HepG2 (cell line): Measurements from ENCODE around the gene JPH4. TPM values are rescaled to one million over a fixed set of nuclear protein-coding genes. Genes with fewer than 3 reads are reported as not detected.

Experiments
- BCL3 ChIP-seq: sonication (generic); formaldehyde crosslinking; IDR thresholded peaks from 2 replicates; pipeline ENCODE4 v1.5.1; 2020; ENCODE audit warnings: mild to moderate bottlenecking, missing genetic modification reagents, moderate library complexity
- CBFB ChIP-seq: sonication (generic); formaldehyde crosslinking; IDR thresholded peaks from 2 replicates; pipeline ENCODE4 v1.4.0; 2020; ENCODE audit warnings: missing genetic modification reagents
- DPF2 ChIP-seq: sonication (generic); formaldehyde crosslinking; IDR thresholded peaks from 2 replicates; pipeline ENCODE4 v1.4.0; 2020; ENCODE audit warnings: mild to moderate bottlenecking, low read depth, missing genetic modification reagents, borderline replicate concordance
- FOXC1 ChIP-seq: sonication (generic); formaldehyde crosslinking; IDR thresholded peaks from 2 replicates; pipeline ENCODE4 v1.8.0; 2022; ENCODE audit warnings: mild to moderate bottlenecking, missing genetic modification reagents, borderline replicate concordance
- GATAD1 ChIP-seq: IDR thresholded peaks from 2 replicates; pipeline ENCODE4 v1.6.1; 2016; ENCODE audit warnings: missing genetic modification reagents, missing compliant biosample characterization
- GATAD2A ChIP-seq: IDR thresholded peaks from 2 replicates; pipeline ENCODE4 v1.6.1; 2016
- GLI4 ChIP-seq: sonication (generic); formaldehyde crosslinking; IDR thresholded peaks from 2 replicates; pipeline ENCODE4 v1.5.1; 2020; ENCODE audit warnings: missing genetic modification reagents, mild to moderate bottlenecking, moderate library complexity, borderline replicate concordance
- HNF4G ChIP-seq, 2 experiments: sonication (generic) in 1 of 2; formaldehyde crosslinking in 1 of 2; IDR thresholded peaks; 2 replicates each; pipeline versions ENCODE4 v1.4.0 to v1.6.1; 2011 to 2020; ENCODE audit warnings: borderline replicate concordance in 2 of 2, low read depth in 2 of 2, mild to moderate bottlenecking in 2 of 2, low read length in 1 of 2, missing genetic modification reagents in 1 of 2, moderate library complexity in 1 of 2
- NONO ChIP-seq, 2 experiments: fragments of 450-650 bp in 1 of 2; sonication (generic) in 1 of 2; formaldehyde crosslinking in 1 of 2; IDR thresholded peaks in 1 of 2; conservative IDR thresholded peaks in 1 of 2; 2 replicates each; pipeline versions ENCODE4 v1.6.1 to v1.8.0; 2017 to 2022; ENCODE audit warnings: mild to moderate bottlenecking in 1 of 2, missing genetic modification reagents in 1 of 2, moderate library complexity in 1 of 2
- PHF8 ChIP-seq: sonication (generic); formaldehyde crosslinking; IDR thresholded peaks from 2 replicates; pipeline ENCODE4 v1.5.0; 2020; ENCODE audit warnings: missing genetic modification reagents
- TEAD3 ChIP-seq: optimal IDR thresholded peaks from 2 replicates; pipeline ENCODE3; 2016; ENCODE audit warnings: borderline replicate concordance
- THAP9 ChIP-seq: sonication (generic); formaldehyde crosslinking; IDR thresholded peaks from 2 replicates; pipeline ENCODE4; 2020; ENCODE audit warnings: missing genetic modification reagents, mild to moderate bottlenecking, borderline replicate concordance
- ZNF430 ChIP-seq: sonication (generic); formaldehyde crosslinking; IDR thresholded peaks from 2 replicates; pipeline ENCODE4 v1.9.0; 2021; ENCODE audit warnings: mild to moderate bottlenecking, missing genetic modification reagents
- ZNF431 ChIP-seq: sonication (generic); formaldehyde crosslinking; IDR thresholded peaks from 2 replicates; pipeline ENCODE4 v1.9.0; 2022; ENCODE audit warnings: missing genetic modification reagents, low read depth, mild to moderate bottlenecking, borderline replicate concordance
- ZNF749 ChIP-seq: sonication (generic); formaldehyde crosslinking; IDR thresholded peaks from 2 replicates; pipeline ENCODE4 v1.8.0; 2022; ENCODE audit warnings: mild to moderate bottlenecking, missing genetic modification reagents, moderate library complexity, borderline replicate concordance
- ZNF790 ChIP-seq: sonication (generic); formaldehyde crosslinking; IDR thresholded peaks from 2 replicates; pipeline ENCODE4 v1.8.0; 2022; ENCODE audit warnings: missing genetic modification reagents, mild to moderate bottlenecking, borderline replicate concordance
- polyA plus RNA-seq, 8 experiments: library from polyadenylated mRNA; depleted of rRNA in 3 of 8; stranded (reverse) in 7 of 8; unstranded in 1 of 8; fragments of >200 nt; fragmentation: Illumina TruSeq in 4 of 8; extraction: Trizol in 4 of 8; gene quantifications; 2 replicates each; pipeline versions ENCODE4 v1.2.1 to v1.2.3, GENCODE V29; 2011 to 2016; ENCODE audit warnings: low read depth in 4 of 8, missing spikeins in 1 of 8, mixed read lengths in 1 of 8; ENCODE audit not compliant: insufficient read depth in 1 of 8
- total RNA-seq, 5 experiments: library from RNA; depleted of rRNA; stranded (reverse); fragments of >200 nt; fragmentation: Illumina TruSeq; extraction: Trizol; gene quantifications; 2 replicates each; pipeline ENCODE4 v1.2.3, GENCODE V29; 2016; ENCODE audit warnings: low read depth in 1 of 5
- TF ChIP-seq, protein P1 (sequence below): IDR thresholded peaks from 2 replicates; pipeline ENCODE4 v1.6.1; 2016; ENCODE audit warnings: missing compliant biosample characterization, missing genetic modification reagents, borderline replicate concordance
- TF ChIP-seq, protein P2 (sequence below): sonication (generic); formaldehyde crosslinking; IDR thresholded peaks from 2 replicates; pipeline ENCODE4 v1.4.0; 2020; ENCODE audit warnings: mild to moderate bottlenecking, missing genetic modification reagents, borderline replicate concordance

The JPH4 gene
- total and polyA plus RNA-seq, 2 of the 13 experiments (the other 11 are each of a cell fraction or from before 2014, with no cell fraction given) = 0.08 to 0.22 TPM

- TF ChIP-seq GATAD2A (CRISPR knock-in tag) (peak; percentile 46), ZNF431 (CRISPR knock-in tag) (no peak), FOXC1 (CRISPR knock-in tag) (0 out of 2 replicates have a peak, but pooled peaks have one; percentile 53), ZNF430 (CRISPR knock-in tag) (peak; percentile 5; the same call in 1 of the 2 replicates), DPF2 (CRISPR knock-in tag) (peak; percentile 3; the same call in 1 of the 2 replicates), GLI4 (CRISPR knock-in tag) (0 out of 2 replicates have a peak, but pooled peaks have one; percentile 6), NONO (IDR thresholded peaks at IDR 0.05) (no peak), NONO (CRISPR knock-in tag; conservative IDR thresholded peaks at IDR 0.05) (0 out of 2 replicates have a peak, but pooled peaks have one; percentile 15), CBFB (CRISPR knock-in tag) (0 out of 2 replicates have a peak, but pooled peaks have one; percentile 20), BCL3 (CRISPR knock-in tag) (peak; percentile 48; the same call in 1 of the 2 replicates), THAP9 (no peak), ZNF749 (CRISPR knock-in tag) (0 out of 2 replicates have a peak, but pooled peaks have one; percentile 11), TEAD3 (peak; percentile 1), PHF8 (0 out of 2 replicates have a peak, but pooled peaks have one; percentile 10), ZNF790 (CRISPR knock-in tag) (no peak), GATAD1 (CRISPR knock-in tag) (0 out of 2 replicates have a peak, but pooled peaks have one; percentile 21), HNF4G (IDR thresholded peaks at IDR 0.05; ENCODE audit: borderline replicate concordance, low read depth, low read length) (no peak), HNF4G (CRISPR knock-in tag; IDR thresholded peaks at IDR 0.05; ENCODE audit: borderline replicate concordance, low read depth) (peak; percentile 70; the same call in 1 of the 2 replicates)
- TF ChIP-seq, protein P1, sequence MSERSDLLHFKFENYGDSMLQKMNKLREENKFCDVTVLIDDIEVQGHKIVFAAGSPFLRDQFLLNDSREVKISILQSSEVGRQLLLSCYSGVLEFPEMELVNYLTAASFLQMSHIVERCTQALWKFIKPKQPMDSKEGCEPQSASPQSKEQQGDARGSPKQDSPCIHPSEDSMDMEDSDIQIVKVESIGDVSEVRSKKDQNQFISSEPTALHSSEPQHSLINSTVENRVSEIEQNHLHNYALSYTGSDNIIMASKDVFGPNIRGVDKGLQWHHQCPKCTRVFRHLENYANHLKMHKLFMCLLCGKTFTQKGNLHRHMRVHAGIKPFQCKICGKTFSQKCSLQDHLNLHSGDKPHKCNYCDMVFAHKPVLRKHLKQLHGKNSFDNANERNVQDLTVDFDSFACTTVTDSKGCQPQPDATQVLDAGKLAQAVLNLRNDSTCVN (CRISPR knock-in tag) = no peak
- TF ChIP-seq, protein P2, sequence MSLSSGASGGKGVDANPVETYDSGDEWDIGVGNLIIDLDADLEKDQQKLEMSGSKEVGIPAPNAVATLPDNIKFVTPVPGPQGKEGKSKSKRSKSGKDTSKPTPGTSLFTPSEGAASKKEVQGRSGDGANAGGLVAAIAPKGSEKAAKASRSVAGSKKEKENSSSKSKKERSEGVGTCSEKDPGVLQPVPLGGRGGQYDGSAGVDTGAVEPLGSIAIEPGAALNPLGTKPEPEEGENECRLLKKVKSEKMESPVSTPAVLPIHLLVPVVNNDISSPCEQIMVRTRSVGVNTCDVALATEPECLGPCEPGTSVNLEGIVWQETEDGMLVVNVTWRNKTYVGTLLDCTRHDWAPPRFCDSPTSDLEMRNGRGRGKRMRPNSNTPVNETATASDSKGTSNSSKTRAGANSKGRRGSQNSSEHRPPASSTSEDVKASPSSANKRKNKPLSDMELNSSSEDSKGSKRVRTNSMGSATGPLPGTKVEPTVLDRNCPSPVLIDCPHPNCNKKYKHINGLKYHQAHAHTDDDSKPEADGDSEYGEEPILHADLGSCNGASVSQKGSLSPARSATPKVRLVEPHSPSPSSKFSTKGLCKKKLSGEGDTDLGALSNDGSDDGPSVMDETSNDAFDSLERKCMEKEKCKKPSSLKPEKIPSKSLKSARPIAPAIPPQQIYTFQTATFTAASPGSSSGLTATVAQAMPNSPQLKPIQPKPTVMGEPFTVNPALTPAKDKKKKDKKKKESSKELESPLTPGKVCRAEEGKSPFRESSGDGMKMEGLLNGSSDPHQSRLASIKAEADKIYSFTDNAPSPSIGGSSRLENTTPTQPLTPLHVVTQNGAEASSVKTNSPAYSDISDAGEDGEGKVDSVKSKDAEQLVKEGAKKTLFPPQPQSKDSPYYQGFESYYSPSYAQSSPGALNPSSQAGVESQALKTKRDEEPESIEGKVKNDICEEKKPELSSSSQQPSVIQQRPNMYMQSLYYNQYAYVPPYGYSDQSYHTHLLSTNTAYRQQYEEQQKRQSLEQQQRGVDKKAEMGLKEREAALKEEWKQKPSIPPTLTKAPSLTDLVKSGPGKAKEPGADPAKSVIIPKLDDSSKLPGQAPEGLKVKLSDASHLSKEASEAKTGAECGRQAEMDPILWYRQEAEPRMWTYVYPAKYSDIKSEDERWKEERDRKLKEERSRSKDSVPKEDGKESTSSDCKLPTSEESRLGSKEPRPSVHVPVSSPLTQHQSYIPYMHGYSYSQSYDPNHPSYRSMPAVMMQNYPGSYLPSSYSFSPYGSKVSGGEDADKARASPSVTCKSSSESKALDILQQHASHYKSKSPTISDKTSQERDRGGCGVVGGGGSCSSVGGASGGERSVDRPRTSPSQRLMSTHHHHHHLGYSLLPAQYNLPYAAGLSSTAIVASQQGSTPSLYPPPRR (CRISPR knock-in tag) = no peak
These were observed 33.8 kb upstream of the JPH4 start (continued) for GRCh38 chr14:23612354-23612732.
